ENCODE results near the gene GRIA4. TPM values are rescaled to one million over a fixed set of nuclear protein-coding genes. Genes with fewer than 3 reads are reported as not detected.
"Not testable (repeated sequence)": the region's sequence is repeated elsewhere in the genome, so short reads cannot be mapped to it uniquely, and the experiment has no call there.

GRIA4 gene
- total RNA-seq, 1 donor from 2014 or later = 7.7 TPM

DNA sequence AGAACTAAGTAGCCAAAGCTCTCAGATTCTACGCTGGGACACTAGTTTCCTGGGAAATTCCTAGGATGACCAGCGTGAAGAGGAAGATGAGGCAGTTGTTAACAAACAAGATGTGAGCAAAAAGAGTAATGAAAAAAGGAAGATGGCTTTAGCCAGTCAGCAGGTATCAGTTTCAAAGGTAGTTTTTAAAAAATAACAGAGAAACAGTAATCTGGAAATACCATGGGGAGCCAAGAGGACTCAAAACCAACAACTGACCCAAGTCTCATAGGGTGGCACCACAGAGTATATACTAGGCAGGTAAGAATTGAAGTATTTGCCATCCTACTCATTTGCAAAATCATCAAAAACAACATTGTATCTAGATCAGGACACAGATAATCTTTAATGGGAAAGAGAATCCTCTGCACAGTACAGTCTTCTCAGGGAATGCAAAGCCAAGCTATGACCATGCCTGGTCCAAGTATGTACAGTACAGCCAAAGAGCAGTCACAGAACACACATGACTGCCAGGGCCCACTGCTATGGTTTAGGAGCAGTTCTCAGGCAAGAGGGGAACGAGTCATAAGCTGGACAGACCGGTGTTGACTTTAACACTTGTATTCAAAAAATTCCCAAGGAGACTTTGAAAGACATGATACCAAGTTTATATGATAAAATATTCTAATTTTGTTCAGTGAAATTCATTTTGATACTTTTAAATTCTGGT is 391.6 kb downstream of the GRIA4 start:
- no peak for DNase-seq (ENCODE audit: low spot score)

DNA sequence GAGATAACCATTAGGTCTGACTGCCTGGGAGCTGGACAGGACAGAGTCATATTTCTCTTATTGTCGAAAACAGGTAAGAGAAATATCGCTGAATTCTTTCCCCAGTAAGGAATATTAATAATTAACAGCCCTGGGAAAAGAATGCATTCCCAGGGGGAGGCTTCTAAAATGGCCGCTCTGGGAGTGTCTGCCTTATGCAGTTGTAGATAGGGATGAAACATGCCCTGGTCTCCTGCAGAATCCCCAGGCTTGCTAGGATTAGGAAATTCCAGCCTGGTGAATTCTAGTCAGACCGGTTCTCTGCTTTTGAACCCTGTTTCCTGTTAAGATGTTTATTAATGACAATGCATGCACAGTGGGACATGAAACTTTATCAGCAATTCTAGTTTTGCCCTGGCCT is 393.2 kb downstream of the GRIA4 start:
- not testable (repeated sequence) for DNase-seq (ENCODE audit: low spot score)

GRCh38 chr11:106011481-106011880 is 401.6 kb downstream of the GRIA4 start:
- no peak for DNase-seq (ENCODE audit: low spot score)

- DNase-seq (ENCODE audit: low spot score) = no peak
Measured at GRCh38 chr11:106012744-106013143, 402.9 kb downstream of the GRIA4 start.

DNA sequence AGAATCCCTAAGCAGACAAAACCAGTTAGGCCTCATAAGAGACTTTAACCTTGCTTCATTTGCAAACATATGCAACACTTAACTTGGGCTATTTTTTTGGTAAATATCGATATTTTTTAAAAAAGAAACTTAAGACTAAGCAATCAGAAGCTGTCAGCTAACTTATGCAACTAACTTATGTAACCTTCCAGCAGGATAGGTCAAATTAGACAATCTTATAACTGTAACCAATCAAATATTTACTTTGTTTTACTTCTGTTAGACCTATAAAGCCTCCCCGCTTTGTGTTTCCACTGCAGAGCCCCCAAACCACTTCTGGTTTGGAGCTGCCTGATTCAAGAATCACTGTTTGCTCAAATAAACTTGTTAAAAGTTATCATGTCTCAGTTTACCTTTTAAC is 404.2 kb downstream of the GRIA4 start:
- no peak for DNase-seq (ENCODE audit: low spot score)

DNA sequence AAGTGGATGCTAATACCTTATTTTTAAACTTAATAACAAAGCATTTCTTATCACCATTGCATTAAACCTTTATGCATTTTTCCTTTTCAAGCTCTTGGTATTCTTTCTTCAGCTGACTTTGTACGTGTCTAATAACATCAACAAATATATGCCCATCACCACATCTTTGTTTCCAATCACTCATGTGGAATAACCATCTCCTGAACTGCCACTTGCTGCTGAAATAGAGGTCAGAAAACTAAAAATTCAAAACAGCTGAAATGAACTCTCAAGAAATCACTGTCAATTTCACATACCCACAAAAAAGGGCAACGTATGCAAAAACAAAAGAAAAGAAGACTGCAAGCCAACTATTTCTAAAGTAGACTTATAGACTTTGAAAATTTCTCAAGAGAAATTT is 404.7 kb downstream of the GRIA4 start:
- DNase-seq (ENCODE audit: low spot score) = no peak

GRCh38 chr11:106015066-106015465 is 405.2 kb downstream of the GRIA4 start:
- no peak for DNase-seq (ENCODE audit: low spot score)

- DNase-seq (ENCODE audit: low spot score) = no peak
Measured at GRCh38 chr11:106017093-106017492, 407.2 kb downstream of the GRIA4 start.

DNA sequence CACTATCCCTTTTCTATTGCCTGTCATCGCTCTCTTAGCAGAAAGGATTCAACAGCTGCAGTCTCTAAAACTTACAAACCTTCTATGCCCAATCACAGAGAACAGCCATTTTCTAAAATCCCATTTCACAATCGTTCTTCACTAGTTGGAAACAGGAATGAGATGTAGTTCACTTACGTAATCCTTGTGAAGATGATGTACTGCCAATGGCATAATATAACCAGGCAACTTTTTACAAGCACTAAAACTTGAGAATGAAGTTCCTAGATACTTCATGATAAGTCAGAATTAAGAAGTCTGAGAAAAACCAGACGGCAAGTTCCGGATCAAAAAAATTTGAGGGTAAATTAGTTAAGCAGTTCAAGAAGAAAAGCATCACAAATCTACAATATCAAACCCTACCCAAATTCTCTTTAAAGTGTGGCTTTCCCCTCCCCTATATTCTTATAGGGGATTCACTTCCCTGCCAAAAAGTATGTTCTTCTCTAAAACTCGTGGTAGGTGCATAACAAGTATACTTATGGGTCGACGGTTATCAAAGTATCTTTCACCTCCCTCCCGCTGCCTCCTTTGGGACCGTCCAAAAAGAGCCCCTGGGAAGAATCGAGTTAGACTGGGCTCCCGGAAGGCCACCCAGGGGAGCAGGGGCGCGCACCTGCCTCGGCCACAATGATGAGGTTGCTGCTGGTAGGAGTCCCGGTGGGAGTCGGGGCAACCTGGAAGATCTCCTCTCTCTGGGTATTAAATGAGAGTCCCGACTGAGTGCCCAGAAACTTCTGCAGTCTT is 411.5 kb downstream of the GRIA4 start:
- DNase-seq (ENCODE audit: low spot score) = peak; percentile 62

- peak; percentile 100 for DNase-seq (ENCODE audit: low spot score)
Measured at GRCh38 chr11:106021967-106022794, 412.3 kb downstream of the GRIA4 start, which contains the start of gene MSANTD4. MSANTD4 (minus strand) TSS chr11:106022240; CDS start chr11:106010917, 11,323 bp downstream.

GRCh38 chr11:106022795-106023275 is 413.0 kb downstream of the GRIA4 start:
- peak; percentile 2 for DNase-seq (ENCODE audit: low spot score)

- DNase-seq (ENCODE audit: low spot score) = no peak
Measured at GRCh38 chr11:106030609-106031008, 420.7 kb downstream of the GRIA4 start.

DNA sequence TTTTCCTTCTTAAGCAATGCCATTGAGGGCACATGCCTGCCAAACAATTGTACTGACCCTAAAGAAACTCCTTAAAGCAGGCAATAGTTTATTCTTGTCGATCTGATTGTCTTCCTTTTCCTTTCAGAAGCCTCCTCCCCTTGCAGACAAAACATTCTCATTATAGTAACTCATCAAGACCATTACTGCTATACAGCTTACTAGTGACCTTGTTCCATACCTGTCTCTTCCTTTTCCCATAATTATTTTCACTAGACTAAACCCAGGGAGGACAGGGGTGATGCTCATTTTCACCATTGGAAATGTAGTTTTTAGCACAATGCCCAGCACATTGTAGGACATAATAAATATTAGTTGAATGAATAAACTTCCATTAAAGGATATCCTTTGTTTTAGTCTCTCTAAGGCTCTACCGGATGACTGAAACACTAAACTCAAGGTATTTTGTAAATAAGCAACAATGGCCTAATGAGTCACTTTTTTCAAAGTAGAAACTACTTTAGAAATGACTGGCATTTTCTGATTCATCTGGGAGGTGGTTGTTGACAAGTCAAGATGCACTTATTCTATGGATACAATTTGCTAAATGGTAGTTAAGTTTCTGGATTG is 421.4 kb downstream of the GRIA4 start:
- no peak for DNase-seq (ENCODE audit: low spot score)

All from umbilical cord (tissue), 2 donors.